NCI-H1417 (cell line): ENCODE results near the gene ZNF467.

Source experiments
- DNase-seq, 3 experiments: peaks; one replicate each; lab custom pipeline; 2025; lab: John Stamatoyannopoulos, UW

Gene ZNF467

GRCh38 chr7:149785402-149785801 is 12.0 kb upstream of the ZNF467 start:
- DNase-seq = no peak

GRCh38 chr7:149784251-149784608 is 10.8 kb upstream of the ZNF467 start:
- no peak for DNase-seq

GRCh38 chr7:149783386-149784250 is 10.2 kb upstream of the ZNF467 start:
- DNase-seq = no peak

- no peak for DNase-seq
These were observed 9.4 kb upstream of the ZNF467 start for GRCh38 chr7:149782682-149783345.

- DNase-seq = no peak
These were observed 8.5 kb upstream of the ZNF467 start for GRCh38 chr7:149781921-149782320.

GRCh38 chr7:149780636-149781419 is 7.4 kb upstream of the ZNF467 start:
- DNase-seq = no peak

GRCh38 chr7:149780056-149780455 is 6.7 kb upstream of the ZNF467 start:
- no peak for DNase-seq

GRCh38 chr7:149779502-149779805 is 6.1 kb upstream of the ZNF467 start:
- no peak for DNase-seq

- no peak for DNase-seq
These were observed 5.5 kb upstream of the ZNF467 start for GRCh38 chr7:149778696-149779501.

GRCh38 chr7:149778327-149778637 is 4.9 kb upstream of the ZNF467 start:
- DNase-seq = no peak

GRCh38 chr7:149777551-149778326 is 4.4 kb upstream of the ZNF467 start:
- no peak for DNase-seq

GRCh38 chr7:149776848-149777407 is 3.5 kb upstream of the ZNF467 start:
- peak in 2 of 3 experiments; percentile 43 to 70 for DNase-seq

GRCh38 chr7:149776289-149776688 is 2.9 kb upstream of the ZNF467 start:
- DNase-seq = no peak

GRCh38 chr7:149775176-149775556 is 1.8 kb upstream of the ZNF467 start:
- DNase-seq = no peak

- DNase-seq = peak in 2 of 3 experiments; percentile 11 to 27
These were observed 1.1 kb upstream of the ZNF467 start for GRCh38 chr7:149774237-149775175.

GRCh38 chr7:149772956-149773434 is 393 bp downstream of the ZNF467 start:
- DNase-seq = peak; percentile 22 to 78 (median 69)

GRCh38 chr7:149772241-149772955 is 990 bp downstream of the ZNF467 start:
- peak in 2 of 3 experiments; percentile 43 to 69 for DNase-seq

- DNase-seq = peak; percentile 87 to 94 (median 92)
These were observed 1.6 kb downstream of the ZNF467 start for GRCh38 chr7:149771720-149772240.
